Lower leg skin (tissue), 4 donors: ENCODE measurements around the gene SNAPC2. TPM values are rescaled to one million over a fixed set of nuclear protein-coding genes. Genes with fewer than 3 reads are reported as not detected.

ENCODE experiments used
- DNase-seq, 2 donors: peaks; one replicate each; pipeline ENCODE4 v3.0.0-alpha.2; 2019; ENCODE audit warnings: low spot score in 2 of 2
- H3K4me3 ChIP-seq: fragments of 200-600 bp; sonication (generic); 2 replicates; pipeline ENCODE4 v1.5.1; 2017; ENCODE audit warnings: mild to moderate bottlenecking, low read depth; ENCODE audit not compliant: poor library complexity, severe bottlenecking
- POLR2A ChIP-seq, 2 donors: fragments of 450-650 bp; IDR thresholded peaks; one replicate each; pipeline ENCODE4 v1.6.1; 2016 to 2017; ENCODE audit warnings: antibody characterized with exemption in 2 of 2, mild to moderate bottlenecking in 1 of 2, moderate library complexity in 1 of 2
- WGBS, 2 donors: methylation state at CpG; one replicate each; pipeline ENCODE4 v1.1.5; 2018; 5-methylcytosine and 5-hydroxymethylcytosine counted together
- intact Hi-C: fragments of 100-400 bp; cut with DNase I; formaldehyde crosslinking; loops from one replicate; pipeline ENCODE4 v1.15.0; 2023; ENCODE audit warnings: low total_unique reads
- total RNA-seq, 4 donors: library from RNA; depleted of rRNA; stranded (reverse); fragments of >200 nt; gene quantifications; one replicate each; pipeline ENCODE4 v1.1.0, GENCODE V29; 2016
- TF ChIP-seq, protein P1 (sequence below), 3 donors: fragments of 450-650 bp; IDR thresholded peaks; one replicate each; pipeline ENCODE4 v1.5.1; 2016; ENCODE audit warnings: antibody characterized with exemption in 3 of 3, mild to moderate bottlenecking in 3 of 3, moderate library complexity in 2 of 3

Gene SNAPC2
- total RNA-seq, 4 donors from 2014 or later: 15.7 to 26.4 (median 24.6) TPM

DNA sequence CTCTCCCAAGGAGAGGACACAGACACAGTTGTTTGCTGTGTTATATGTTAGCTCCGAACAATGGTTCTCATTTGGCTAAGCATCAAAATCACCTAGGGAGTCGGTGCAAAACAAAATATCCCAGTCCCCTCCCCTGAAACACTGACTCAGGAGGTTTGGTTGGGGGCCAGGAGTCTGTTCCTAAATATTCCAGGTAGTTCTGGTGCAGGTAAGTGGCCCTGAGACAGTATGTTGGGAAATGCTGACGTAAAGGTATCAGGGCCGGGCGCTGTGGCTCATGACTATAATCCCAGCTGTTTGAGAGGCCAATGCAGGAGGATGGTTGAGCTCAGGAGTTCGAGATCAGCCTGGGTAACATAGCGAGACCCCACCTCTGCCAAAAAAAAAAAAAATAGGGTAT lies 18.8 kb upstream of the SNAPC2 start:
- intact Hi-C loops: no loop called here

DNA sequence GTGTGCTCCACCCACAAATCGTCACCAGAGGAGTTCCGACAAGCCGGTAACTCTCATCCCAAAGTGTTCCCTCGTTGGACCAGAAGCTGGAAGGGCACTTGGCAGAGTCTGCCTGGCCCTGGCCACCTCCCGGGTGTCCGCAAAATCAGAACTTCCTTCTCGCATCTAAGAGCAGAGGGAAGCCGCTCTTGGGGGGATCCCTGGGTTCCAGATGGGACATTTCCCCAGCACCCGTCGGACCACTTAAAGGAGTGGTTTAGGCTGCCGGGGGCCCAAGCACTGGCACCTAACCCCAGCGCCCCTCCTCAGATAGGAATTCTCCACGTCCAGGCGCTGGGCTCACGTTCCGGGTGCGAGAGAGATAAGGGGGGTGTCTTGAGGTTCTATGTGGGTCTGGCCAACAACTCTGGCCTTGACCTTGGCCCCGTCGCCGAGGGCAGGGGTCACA lies 17.3 kb upstream of the SNAPC2 start:
- TF ChIP-seq POLR2A (IDR thresholded peaks at IDR 0.05): no peak
- TF ChIP-seq, protein P1, sequence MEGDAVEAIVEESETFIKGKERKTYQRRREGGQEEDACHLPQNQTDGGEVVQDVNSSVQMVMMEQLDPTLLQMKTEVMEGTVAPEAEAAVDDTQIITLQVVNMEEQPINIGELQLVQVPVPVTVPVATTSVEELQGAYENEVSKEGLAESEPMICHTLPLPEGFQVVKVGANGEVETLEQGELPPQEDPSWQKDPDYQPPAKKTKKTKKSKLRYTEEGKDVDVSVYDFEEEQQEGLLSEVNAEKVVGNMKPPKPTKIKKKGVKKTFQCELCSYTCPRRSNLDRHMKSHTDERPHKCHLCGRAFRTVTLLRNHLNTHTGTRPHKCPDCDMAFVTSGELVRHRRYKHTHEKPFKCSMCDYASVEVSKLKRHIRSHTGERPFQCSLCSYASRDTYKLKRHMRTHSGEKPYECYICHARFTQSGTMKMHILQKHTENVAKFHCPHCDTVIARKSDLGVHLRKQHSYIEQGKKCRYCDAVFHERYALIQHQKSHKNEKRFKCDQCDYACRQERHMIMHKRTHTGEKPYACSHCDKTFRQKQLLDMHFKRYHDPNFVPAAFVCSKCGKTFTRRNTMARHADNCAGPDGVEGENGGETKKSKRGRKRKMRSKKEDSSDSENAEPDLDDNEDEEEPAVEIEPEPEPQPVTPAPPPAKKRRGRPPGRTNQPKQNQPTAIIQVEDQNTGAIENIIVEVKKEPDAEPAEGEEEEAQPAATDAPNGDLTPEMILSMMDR (IDR thresholded peaks at IDR 0.05): no peak
- peak overlapping the region; percentile 24 for H3K4me3 ChIP-seq
- intact Hi-C loops: no loop called here
- 7% methylated on average over 18 to 19 of the region's 20 CpGs for WGBS, 2 donors
- DNase-seq: no peak

More for the DNA sequence above, 18.8 kb upstream of the SNAPC2 start:
- WGBS, 2 donors: 61 to 63% methylated on average over 7 of the region's 7 CpGs
- TF ChIP-seq POLR2A (IDR thresholded peaks at IDR 0.05): no peak
- TF ChIP-seq, protein P1 (IDR thresholded peaks at IDR 0.05): no peak
- peak; percentile 72 to 86 for DNase-seq
- no peak overlapping the region for H3K4me3 ChIP-seq

DNA sequence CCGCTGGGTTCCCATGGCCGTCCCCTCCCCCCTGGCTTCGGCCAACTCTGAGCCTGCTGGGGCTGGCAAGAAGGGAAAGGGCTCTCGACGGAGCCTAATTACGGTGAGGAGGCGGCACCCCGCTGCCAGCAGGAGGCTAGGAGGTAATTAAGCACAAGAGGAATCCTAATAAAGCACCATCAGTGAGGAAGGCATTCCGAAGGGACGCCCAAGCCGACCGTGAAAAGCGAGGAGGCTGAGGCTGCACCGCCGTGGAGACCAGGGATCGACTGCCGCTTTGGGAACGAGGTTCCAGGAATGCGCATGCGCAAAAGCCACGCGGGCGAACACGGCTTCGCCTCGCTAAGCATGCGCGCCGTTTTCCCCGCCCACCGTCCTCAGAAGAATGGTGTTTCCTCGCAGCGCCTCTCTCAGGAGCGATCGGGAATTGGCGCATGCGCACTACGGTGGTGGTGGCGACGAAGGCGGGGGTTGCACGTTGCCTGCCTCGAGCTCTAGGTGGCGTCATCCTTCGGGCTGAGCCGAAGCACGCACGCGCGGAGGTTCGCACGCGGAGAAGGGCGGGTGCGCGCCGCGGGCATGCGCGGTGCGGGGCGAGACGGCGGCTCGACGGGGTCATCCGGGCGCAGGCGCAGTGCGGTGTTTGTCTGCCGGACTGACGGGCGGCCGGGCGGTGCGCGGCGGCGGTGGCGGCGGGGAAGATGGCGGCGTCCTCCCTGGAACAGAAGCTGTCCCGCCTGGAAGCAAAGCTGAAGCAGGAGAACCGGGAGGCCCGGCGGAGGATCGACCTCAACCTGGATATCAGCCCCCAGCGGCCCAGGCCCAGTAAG lies 16.7 kb upstream of the SNAPC2 start, which contains the start of gene MAP2K7:
Gene MAP2K7 (plus strand): TSS at position 634 of the 830 bp plus-strand sequence. CDS start 68 bp downstream, at position 702.
- intact Hi-C loops: no loop called here
- TF ChIP-seq, protein P1 (IDR thresholded peaks at IDR 0.05): no peak
- TF ChIP-seq POLR2A (IDR thresholded peaks at IDR 0.05): peak in 1 of 2 donors; percentile 62
- H3K4me3 ChIP-seq: peak within 1 kb of the TSS; percentile 76
- peak; percentile 99 to 100 for DNase-seq
- WGBS, 2 donors: 0 to 2% methylated on average over 52 to 57 of the region's 89 CpGs

DNA sequence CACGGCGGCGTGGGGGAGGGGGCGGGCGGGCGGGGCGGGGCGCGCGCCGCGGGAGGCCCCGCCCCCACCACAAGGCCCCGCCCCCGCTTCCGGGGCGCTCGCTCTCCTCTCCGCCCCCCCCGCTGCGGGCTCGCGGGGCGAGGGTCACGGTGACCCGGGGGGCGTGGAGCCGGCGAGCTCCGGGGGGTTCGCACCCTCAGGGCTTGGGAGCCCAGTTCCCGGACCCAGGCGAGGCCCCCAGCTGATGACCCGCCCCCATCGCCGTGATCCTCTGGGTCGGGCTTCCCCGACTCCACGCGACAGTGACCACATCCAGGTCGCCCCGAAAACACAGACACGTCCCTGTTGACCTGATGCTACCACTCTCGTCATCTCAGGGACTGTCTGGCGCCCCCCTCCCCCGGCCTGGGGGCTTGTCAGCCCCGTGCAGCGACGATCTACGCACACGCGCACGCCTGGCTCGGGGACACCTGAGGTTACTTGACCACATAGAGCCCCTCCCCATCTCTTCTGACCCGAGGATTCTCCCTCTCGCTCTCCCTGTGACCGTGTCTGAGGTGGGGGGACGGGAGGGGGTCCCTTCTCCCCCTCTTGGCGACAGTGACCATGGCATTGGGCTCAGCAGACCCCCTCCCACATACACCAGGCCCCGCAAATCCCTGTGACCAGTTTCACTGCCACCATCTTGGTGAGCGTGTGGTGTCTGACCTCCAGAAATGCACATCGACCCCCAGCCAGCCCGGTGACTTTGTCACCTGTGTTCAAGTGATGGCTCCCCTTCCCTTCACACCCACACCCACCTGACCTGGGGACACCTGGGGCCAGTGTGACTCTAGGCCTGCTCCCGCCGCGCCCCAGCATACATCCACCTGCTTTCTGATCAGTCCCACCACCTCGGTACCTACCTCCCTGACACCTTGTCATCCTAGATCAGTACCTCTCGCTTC lies 15.8 kb upstream of the SNAPC2 start:
- H3K4me3 ChIP-seq: peak overlapping the region; percentile 76
- WGBS, 2 donors: 15 to 29% methylated on average over 20 to 36 of the region's 68 CpGs
- intact Hi-C loops: no loop called here
- no peak for TF ChIP-seq POLR2A (IDR thresholded peaks at IDR 0.05)
- TF ChIP-seq, protein P1 (IDR thresholded peaks at IDR 0.05): no peak
- DNase-seq: peak in 1 of 2 donors; percentile 55

DNA sequence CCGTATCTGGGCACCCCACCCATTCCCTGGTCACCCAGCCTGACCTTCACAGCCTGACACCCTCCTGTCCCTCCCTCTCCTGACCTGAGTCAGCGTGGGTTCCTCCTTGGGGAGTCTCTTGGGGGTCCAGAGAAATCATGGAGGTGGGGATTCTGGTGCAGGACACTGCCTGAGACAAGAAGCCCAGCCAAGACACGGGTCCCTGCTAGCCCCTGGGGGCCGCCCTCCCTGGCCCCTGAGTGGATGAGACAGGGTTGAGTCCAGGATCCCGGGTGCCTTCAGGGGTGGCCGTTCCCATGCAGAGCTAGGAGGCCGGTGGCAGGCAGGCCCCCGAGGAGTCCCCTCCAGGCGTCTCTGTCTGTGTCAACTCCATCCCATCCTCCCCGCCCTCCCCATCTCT lies 14.9 kb upstream of the SNAPC2 start:
- no peak for TF ChIP-seq POLR2A (IDR thresholded peaks at IDR 0.05)
- TF ChIP-seq, protein P1 (IDR thresholded peaks at IDR 0.05): no peak
- WGBS, 2 donors: 57 to 63% methylated on average over 10 of the region's 10 CpGs
- no peak overlapping the region for H3K4me3 ChIP-seq
- peak; percentile 15 to 86 for DNase-seq
- intact Hi-C loops: no loop called here
